Loucy (cell line): Measurements from ENCODE around the gene TDRD3.

Source experiments
- H2AFZ ChIP-seq: fragments of 200-600 bp; sonication (generic); 2 replicates; pipeline ENCODE4 v1.6.0; 2016; ENCODE audit warnings: antibody characterized with exemption, mild to moderate bottlenecking, low read length, moderate library complexity
- H3F3A ChIP-seq: fragments of 200-600 bp; 2 replicates; pipeline ENCODE4 v1.6.0; 2016; ENCODE audit warnings: antibody characterized with exemption, low read depth, mild to moderate bottlenecking
- H3K27me3 ChIP-seq: fragments of 200-600 bp; sonication (generic); 2 replicates; pipeline ENCODE4 v1.6.1; 2014; ENCODE audit warnings: low read length, mild to moderate bottlenecking; ENCODE audit not compliant: insufficient read depth, poor library complexity, severe bottlenecking
- H3K36me3 ChIP-seq: fragments of 200-600 bp; sonication (generic); 2 replicates; pipeline ENCODE4 v1.6.1; 2016; ENCODE audit warnings: low read length; ENCODE audit not compliant: insufficient read depth
- H3K4me1 ChIP-seq: fragments of 200-600 bp; sonication (generic); 2 replicates; pipeline ENCODE4 v1.5.1; 2014; ENCODE audit warnings: low read length, mild to moderate bottlenecking; ENCODE audit not compliant: insufficient read depth, poor library complexity, severe bottlenecking
- H3K4me2 ChIP-seq: fragments of 200-600 bp; sonication (generic); 2 replicates; pipeline ENCODE4 v1.6.0; 2014; ENCODE audit warnings: antibody characterized with exemption, low read length, low read depth, mild to moderate bottlenecking; ENCODE audit not compliant: poor library complexity, severe bottlenecking
- H3K4me3 ChIP-seq: fragments of 200-600 bp; sonication (generic); 2 replicates; pipeline ENCODE4 v1.5.1; 2014; ENCODE audit warnings: low read length, mild to moderate bottlenecking, mixed read lengths; ENCODE audit not compliant: poor library complexity, severe bottlenecking
- H3K79me2 ChIP-seq: fragments of 200-600 bp; sonication (generic); 2 replicates; pipeline ENCODE4 v1.6.1; 2014; ENCODE audit warnings: low read length; ENCODE audit not compliant: insufficient read depth
- H3K9ac ChIP-seq: fragments of 200-600 bp; sonication (generic); 2 replicates; pipeline ENCODE4 v1.6.0; 2014; ENCODE audit warnings: mild to moderate bottlenecking, low read depth, low read length, moderate library complexity; ENCODE audit not compliant: poor library complexity, severe bottlenecking
- H3K9me2 ChIP-seq: fragments of 200-600 bp; sonication (generic); replicated peaks from 2 replicates; pipeline ENCODE4 v1.6.1; 2016; ENCODE audit warnings: low read depth, low read length, mixed read lengths
- H3K9me3 ChIP-seq: fragments of 200-600 bp; sonication (generic); 2 replicates; pipeline ENCODE4 v1.6.1; 2014; ENCODE audit warnings: mild to moderate bottlenecking, antibody characterized with exemption, low read length, low read depth; ENCODE audit not compliant: insufficient read depth
- H4K20me1 ChIP-seq: fragments of 200-600 bp; sonication (generic); 2 replicates; pipeline ENCODE4 v1.6.0; 2014; ENCODE audit warnings: antibody characterized with exemption, low read length, mild to moderate bottlenecking; ENCODE audit not compliant: insufficient read depth, poor library complexity, severe bottlenecking
- EZH2phosphoT487 ChIP-seq: fragments of 200-600 bp; IDR thresholded peaks from 2 replicates; pipeline ENCODE4 v1.6.1; 2018; ENCODE audit warnings: antibody characterized with exemption, mild to moderate bottlenecking, moderate library complexity, borderline replicate concordance
- TF ChIP-seq, protein P1 (sequence below): fragments of 200-600 bp; sonication (generic); conservative IDR thresholded peaks from 2 replicates; pipeline ENCODE4 v1.5.1; 2014; ENCODE audit warnings: mild to moderate bottlenecking, antibody characterized with exemption, low read length

TDRD3 gene

DNA sequence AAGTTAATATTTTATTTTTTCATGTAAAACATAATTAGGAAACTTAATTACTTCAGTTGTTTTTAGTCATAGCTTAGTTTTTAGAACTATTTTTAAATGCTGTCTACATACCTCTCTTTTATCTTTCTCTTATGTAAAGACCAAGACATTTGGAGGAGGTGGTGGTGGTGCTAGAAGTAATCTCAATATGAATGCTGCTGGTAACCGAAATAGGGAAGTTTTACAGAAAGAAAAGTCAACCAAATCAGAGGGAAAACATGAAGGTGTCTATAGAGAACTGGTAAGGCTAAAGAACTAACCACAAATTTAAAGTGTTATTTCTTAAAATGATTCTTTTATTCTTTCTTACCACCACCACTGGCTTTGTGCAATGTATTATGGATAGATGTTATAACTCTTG is 97.3 kb downstream of the TDRD3 start:
- Histone ChIP-seq H3K79me2 (no peaks in the 10 kb centered on the region), H3F3A (no peaks in the 10 kb centered on the region), H3K9me3 (no peaks in the 10 kb centered on the region), H3K4me2 (no peak overlapping the region), H4K20me1 (no peaks in the 10 kb centered on the region), H3K9me2 (no peaks in the 10 kb centered on the region), H3K4me3 (no peak overlapping the region), H3K9ac (no peak overlapping the region), H3K4me1 (no peaks in the 10 kb centered on the region), H3K27me3 (no peaks in the 10 kb centered on the region), H3K36me3 (peaks cover 25% of the 10 kb centered on the region; the same call in 1 of the 2 replicates), H2AFZ (no peak overlapping the region)
- TF ChIP-seq EZH2phosphoT487: no peak
- TF ChIP-seq, protein P1, sequence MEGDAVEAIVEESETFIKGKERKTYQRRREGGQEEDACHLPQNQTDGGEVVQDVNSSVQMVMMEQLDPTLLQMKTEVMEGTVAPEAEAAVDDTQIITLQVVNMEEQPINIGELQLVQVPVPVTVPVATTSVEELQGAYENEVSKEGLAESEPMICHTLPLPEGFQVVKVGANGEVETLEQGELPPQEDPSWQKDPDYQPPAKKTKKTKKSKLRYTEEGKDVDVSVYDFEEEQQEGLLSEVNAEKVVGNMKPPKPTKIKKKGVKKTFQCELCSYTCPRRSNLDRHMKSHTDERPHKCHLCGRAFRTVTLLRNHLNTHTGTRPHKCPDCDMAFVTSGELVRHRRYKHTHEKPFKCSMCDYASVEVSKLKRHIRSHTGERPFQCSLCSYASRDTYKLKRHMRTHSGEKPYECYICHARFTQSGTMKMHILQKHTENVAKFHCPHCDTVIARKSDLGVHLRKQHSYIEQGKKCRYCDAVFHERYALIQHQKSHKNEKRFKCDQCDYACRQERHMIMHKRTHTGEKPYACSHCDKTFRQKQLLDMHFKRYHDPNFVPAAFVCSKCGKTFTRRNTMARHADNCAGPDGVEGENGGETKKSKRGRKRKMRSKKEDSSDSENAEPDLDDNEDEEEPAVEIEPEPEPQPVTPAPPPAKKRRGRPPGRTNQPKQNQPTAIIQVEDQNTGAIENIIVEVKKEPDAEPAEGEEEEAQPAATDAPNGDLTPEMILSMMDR: no peak

DNA sequence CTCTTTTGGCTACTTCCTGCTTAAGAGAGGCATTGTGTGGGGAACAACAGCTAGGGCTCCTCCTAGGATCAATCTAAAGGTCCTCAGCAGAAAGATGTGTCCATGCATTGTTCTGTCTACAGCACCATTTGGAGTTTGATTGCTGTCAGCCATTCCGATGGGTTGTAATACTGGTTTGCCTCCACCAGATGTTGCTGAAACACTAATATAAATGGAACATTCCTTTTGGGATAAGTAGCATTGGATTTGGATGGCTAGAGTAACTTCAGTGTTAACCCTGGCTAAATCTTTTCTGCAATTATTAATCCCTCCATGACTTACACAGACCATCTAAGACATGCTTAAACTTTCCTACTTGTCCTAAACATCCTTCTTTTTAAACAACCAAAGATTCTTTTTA is 104.2 kb downstream of the TDRD3 start:
- no peak for TF ChIP-seq EZH2phosphoT487
- TF ChIP-seq, protein P1: no peak
- Histone ChIP-seq H3F3A (no peaks in the 10 kb centered on the region), H3K36me3 (peaks cover 8% of the 10 kb centered on the region; the same call in 1 of the 2 replicates), H3K9ac (no peak overlapping the region), H2AFZ (no peak overlapping the region), H3K9me3 (peaks cover 8% of the 10 kb centered on the region; the same call in 1 of the 2 replicates), H3K4me3 (no peak overlapping the region), H3K27me3 (no peaks in the 10 kb centered on the region), H3K4me2 (no peak overlapping the region), H3K4me1 (no peaks in the 10 kb centered on the region), H3K9me2 (no peaks in the 10 kb centered on the region), H3K79me2 (no peaks in the 10 kb centered on the region), H4K20me1 (no peaks in the 10 kb centered on the region)

DNA sequence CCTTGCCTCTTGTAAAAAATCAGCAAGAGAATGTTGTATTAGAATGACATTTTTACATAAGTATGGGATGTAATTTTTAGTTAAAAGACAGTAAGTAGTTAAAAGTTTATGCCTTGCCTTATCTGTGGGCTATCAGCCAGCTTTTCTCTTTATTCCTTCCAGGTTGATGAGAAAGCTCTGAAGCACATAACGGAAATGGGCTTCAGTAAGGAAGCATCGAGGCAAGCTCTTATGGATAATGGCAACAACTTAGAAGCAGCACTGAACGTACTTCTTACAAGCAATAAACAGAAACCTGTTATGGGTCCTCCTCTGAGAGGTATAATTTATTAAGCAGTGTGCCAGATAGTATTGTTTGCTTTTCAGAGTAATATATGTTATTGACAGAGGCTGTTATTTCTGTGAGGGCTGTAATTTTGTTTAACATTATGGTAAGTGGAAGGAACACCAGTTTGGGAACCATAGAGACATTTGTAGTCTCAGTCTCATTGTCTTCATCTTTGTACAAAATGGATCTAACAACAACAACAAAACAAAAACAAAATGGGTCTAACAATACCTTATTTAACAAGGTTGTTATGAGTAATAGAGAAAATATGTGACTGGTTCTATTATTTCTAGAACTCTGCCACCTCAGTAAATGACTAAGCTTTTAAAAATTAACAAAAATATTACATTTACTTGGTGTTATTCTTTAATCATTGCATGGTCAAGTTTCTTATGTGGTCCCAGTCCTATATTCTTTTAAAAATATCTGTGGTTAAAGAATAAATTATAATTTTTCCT is 112.8 kb downstream of the TDRD3 start:
- no peaks in the 10 kb centered on the region; the same call in 1 of the 2 replicates for H3K9me3 ChIP-seq
- no peak overlapping the region for H3K9ac ChIP-seq
- no peak overlapping the region for H3K4me2 ChIP-seq
- no peaks in the 10 kb centered on the region for H3K9me2 ChIP-seq
- TF ChIP-seq, protein P1: no peak
- H4K20me1 ChIP-seq: no peaks in the 10 kb centered on the region
- no peaks in the 10 kb centered on the region for H3K79me2 ChIP-seq
- H3K27me3 ChIP-seq: no peaks in the 10 kb centered on the region
- no peaks in the 10 kb centered on the region for H3F3A ChIP-seq
- no peaks in the 10 kb centered on the region for H3K4me1 ChIP-seq
- peaks cover 25% of the 10 kb centered on the region; the same call in 1 of the 2 replicates for H3K36me3 ChIP-seq
- no peak overlapping the region for H3K4me3 ChIP-seq
- no peak overlapping the region for H2AFZ ChIP-seq
